Measurements from ENCODE around the gene GAN.
"Not testable (repeated sequence)": the region's sequence is repeated elsewhere in the genome, so short reads cannot be mapped to it uniquely, and the experiment has no call there.

Gene GAN

DNA sequence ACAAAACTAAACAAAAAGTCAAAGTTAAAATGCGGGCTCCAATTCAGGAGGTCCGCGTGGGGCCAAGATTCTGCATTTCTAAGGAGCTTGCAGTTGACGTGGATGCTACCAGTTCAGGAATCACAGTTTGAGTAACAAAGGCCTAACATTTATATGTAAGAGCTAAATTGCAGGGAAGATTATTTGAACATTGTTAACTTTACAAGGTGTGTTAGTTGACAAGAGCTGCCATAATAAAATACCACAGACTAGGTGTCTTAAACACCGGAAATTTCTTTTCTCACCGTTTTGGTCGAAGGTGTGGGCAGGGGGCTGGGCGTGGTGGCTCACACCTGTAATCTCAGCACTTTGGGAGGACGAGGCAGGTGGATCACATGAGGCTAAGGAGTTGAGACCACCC is 105.0 kb downstream of the GAN start:
- TF ChIP-seq, protein P1, sequence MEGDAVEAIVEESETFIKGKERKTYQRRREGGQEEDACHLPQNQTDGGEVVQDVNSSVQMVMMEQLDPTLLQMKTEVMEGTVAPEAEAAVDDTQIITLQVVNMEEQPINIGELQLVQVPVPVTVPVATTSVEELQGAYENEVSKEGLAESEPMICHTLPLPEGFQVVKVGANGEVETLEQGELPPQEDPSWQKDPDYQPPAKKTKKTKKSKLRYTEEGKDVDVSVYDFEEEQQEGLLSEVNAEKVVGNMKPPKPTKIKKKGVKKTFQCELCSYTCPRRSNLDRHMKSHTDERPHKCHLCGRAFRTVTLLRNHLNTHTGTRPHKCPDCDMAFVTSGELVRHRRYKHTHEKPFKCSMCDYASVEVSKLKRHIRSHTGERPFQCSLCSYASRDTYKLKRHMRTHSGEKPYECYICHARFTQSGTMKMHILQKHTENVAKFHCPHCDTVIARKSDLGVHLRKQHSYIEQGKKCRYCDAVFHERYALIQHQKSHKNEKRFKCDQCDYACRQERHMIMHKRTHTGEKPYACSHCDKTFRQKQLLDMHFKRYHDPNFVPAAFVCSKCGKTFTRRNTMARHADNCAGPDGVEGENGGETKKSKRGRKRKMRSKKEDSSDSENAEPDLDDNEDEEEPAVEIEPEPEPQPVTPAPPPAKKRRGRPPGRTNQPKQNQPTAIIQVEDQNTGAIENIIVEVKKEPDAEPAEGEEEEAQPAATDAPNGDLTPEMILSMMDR (IDR thresholded peaks at IDR 0.05; ENCODE audit: extremely low read depth, missing control alignments) = no peak
- no peak for DNase-seq (ENCODE audit: low spot score)

DNA sequence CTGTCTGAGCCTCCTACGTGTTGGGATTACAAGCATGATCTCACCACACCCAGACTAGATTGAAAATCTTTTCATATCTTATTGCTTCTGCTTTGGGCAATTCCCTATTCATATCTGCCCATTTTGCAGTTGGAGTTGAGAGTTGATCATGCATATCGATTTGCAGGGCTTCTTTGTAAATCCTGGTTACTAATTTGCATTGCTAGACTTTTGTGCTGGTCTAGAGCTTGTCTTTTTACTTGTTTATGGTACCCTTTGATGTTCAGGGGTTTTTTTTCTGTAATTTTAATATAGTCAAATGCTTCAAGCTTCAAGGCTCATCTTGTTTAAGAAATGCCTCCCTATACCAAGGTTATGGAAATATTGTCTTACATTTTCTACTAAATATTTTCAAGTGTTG is 106.4 kb downstream of the GAN start:
- TF ChIP-seq, protein P1 (IDR thresholded peaks at IDR 0.05; ENCODE audit: extremely low read depth, missing control alignments) = no peak
- no peak for DNase-seq (ENCODE audit: low spot score)

DNA sequence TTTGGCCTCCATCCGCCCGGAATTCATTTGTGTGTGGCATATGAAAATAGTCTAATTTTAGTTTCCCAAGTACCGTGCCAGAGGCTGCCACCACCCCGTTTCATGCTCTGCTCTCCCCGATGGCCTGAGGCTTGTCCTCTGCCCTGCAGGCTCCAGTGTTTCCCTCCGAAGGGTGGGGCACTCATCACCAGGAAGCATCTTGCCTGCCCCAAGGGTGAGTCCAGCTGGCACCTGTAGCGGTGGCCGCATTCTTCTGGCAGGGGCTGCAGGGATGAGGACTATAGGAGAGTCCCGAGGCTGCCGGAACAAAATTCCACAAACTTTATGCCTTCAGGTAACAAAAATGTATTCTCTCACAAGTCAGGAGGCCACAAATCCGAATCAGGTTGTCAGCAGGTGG is 106.8 kb downstream of the GAN start:
- TF ChIP-seq, protein P1 (IDR thresholded peaks at IDR 0.05; ENCODE audit: extremely low read depth, missing control alignments) = no peak
- DNase-seq (ENCODE audit: low spot score) = no peak

DNA sequence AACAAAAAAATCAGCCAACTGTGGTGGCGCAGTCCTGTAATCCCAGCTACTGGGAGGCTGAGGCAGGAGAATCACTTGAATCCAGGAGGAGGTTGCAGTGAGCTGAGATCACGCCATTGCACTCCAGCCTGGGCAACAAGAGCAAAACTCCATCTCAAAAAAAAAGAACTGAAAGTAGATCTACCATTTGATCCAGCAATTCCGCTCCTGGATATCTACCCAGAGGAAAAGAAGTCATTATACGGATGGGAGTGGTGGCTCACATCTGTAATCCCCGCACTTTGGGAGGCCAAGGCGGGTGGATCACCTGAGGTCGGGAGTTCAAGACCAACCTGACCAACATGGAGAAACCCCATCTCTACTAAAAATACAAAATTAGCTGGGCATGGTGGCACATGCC is 107.4 kb downstream of the GAN start:
- DNase-seq (ENCODE audit: low spot score) = not testable (repeated sequence)

DNA sequence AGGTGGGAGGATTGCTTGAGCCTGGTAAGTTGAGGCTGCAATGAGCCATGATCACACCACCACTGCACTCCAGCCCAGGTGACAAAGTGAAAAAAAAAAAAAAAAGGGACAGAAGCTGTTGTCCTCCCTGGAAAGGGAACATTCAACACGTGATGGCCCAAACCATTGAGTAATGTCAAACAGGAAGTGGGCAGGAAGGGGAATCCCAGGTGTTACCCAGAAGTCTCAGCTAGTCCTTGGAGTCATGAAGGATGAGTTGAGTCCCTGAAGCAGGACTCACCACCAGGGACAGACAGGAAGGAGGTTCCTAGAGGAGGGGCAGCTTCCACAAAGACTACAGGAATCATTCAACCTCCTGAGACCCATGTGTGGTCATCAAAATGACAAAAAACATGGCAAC is 110.0 kb downstream of the GAN start:
- TF ChIP-seq, protein P1 (IDR thresholded peaks at IDR 0.05; ENCODE audit: extremely low read depth, missing control alignments) = no peak
- DNase-seq (ENCODE audit: low spot score) = no peak

DNA sequence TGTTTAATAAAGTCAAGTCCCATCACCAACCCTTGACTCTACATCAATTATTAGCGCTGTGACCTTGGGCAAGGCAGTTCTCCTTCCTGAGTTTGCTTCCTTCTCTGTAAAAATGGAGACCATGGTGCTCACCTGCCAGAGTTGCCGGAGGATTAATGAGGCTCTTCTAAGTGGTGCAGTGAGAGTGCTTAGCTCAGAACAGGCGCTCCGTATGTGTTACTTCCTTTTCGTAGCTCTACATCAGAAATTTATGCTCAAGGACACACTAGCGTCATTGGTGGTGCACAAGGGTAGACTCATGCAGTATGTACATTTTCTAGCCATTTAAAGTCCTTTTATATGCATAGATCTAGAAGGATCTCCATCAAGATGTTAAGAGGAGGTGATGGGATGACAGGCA is 112.5 kb downstream of the GAN start:
- no peak for DNase-seq (ENCODE audit: low spot score)

DNA sequence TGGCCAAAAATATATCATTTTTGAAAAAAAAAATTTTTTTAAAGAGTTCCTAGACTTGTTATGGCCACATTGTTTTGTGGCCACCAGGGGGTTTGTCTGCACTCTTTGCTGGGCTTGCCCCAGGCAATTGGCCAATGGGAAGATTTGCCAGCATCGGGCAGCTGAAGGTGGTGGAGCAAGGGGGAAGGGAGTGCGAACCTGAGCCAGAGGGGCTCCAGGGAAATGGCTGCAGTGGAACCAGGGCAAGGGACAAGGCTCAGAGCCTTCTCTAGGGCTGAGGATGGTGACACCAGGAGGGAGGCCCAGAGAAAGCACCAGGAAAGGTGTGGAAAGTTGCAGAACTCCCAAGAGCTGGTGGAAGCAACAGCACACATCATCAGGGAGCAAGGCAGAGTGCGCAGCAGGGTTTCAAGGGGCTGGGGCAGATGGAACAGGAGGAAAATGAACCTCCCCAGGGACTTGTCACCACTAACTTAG is 114.3 kb downstream of the GAN start:
- TF ChIP-seq, protein P1 (IDR thresholded peaks at IDR 0.05; ENCODE audit: extremely low read depth, missing control alignments) = no peak
- no peak for DNase-seq (ENCODE audit: low spot score)

More for the DNA sequence above, 112.5 kb downstream of the GAN start:
- TF ChIP-seq, protein P1 (IDR thresholded peaks at IDR 0.05; ENCODE audit: extremely low read depth, missing control alignments) = no peak

DNA sequence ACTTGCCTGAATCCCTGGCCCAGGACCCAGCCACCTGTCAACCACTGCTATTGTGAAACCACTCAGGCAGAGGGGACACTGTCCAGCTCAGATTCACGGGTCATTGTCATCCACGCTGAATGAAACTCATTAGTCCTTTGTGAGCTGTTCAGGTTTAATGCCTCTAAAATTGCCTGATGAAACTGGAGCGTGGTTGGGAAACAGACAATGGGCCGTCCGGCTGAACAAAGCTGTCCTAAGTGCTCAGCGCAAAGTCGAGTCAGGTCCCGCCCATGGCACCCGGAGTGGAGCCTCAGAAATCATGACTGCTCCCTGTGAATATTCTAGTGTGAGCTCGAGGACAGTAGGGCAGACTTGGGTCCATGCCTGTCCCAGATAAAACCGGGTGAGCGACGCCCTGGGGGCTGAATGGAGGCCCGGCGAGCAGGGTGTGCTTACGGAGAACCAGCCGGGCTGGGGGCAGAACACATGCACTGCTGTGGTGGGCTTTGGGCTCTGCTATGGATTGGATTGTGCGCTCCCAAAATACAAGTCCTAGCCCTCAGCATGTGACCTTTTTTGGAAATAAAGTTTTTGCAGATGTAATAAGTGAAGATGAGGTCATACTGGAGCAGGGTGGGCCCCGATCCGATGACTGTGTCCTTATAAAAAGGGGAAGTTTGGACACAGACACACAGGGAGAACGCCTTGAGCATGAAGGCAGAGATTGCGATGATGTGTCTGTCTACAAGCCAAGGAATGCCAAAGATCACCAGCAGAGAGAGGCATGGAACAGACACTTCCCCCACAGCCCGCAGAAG is 117.0 kb downstream of the GAN start:
- TF ChIP-seq, protein P1 (IDR thresholded peaks at IDR 0.05; ENCODE audit: extremely low read depth, missing control alignments) = no peak
- no peak for DNase-seq (ENCODE audit: low spot score)

Data from GM20000 (cell line).